H9 (cell line): ENCODE measurements around the gene ATXN3. TPM values are rescaled to one million over a fixed set of nuclear protein-coding genes. Genes with fewer than 3 reads are reported as not detected.

ENCODE experiments used
- DNase-seq: peaks from one replicate; pipeline ENCODE4 v3.0.0-alpha.2; 2017
- H2AFZ ChIP-seq: one replicate; pipeline ENCODE4 v1.6.1; 2013; ENCODE audit warnings: mild to moderate bottlenecking, low read length, control low read depth, moderate library complexity
- H2AK5ac ChIP-seq: 2 replicates; pipeline ENCODE4 v1.6.1; 2013; ENCODE audit warnings: low read length, control low read depth, mixed read lengths; ENCODE audit not compliant: insufficient read length
- H2BK120ac ChIP-seq: one replicate; pipeline ENCODE4 v1.6.1; 2013; ENCODE audit warnings: low read depth, mild to moderate bottlenecking, low read length, control low read depth, inconsistent platforms; ENCODE audit not compliant: poor library complexity, severe bottlenecking
- H2BK12ac ChIP-seq: 2 replicates; pipeline ENCODE4 v1.6.1; 2013; ENCODE audit warnings: low read length, control low read depth, mixed read lengths, low read depth; ENCODE audit not compliant: insufficient read length
- H2BK15ac ChIP-seq: 2 replicates; pipeline ENCODE4 v1.6.1; 2013; ENCODE audit warnings: low read depth, low read length, control low read depth
- H2BK20ac ChIP-seq: one replicate; pipeline ENCODE4 v1.6.1; 2013; ENCODE audit warnings: low read depth, mild to moderate bottlenecking, low read length, control low read depth, inconsistent platforms; ENCODE audit not compliant: poor library complexity, severe bottlenecking
- H2BK5ac ChIP-seq: 2 replicates; pipeline ENCODE4 v1.6.1; 2013; ENCODE audit warnings: low read length, control low read depth, mixed read lengths; ENCODE audit not compliant: insufficient read length
- H3K14ac ChIP-seq: 2 replicates; pipeline ENCODE4 v1.6.1; 2013; ENCODE audit warnings: low read length, control low read depth; ENCODE audit not compliant: insufficient read depth
- H3K18ac ChIP-seq: 2 replicates; pipeline ENCODE4 v1.6.1; 2013; ENCODE audit warnings: low read depth, mild to moderate bottlenecking, mixed read lengths, low read length, control low read depth; ENCODE audit not compliant: insufficient read length
- H3K23ac ChIP-seq: 2 replicates; pipeline ENCODE4 v1.6.1; 2013; ENCODE audit warnings: low read length, control low read depth, mixed read lengths, low read depth; ENCODE audit not compliant: insufficient read length
- H3K23me2 ChIP-seq: 2 replicates; pipeline ENCODE4 v1.6.1; 2013; ENCODE audit warnings: low read depth, mild to moderate bottlenecking, mixed read lengths, low read length, control low read depth; ENCODE audit not compliant: insufficient read length, poor library complexity, severe bottlenecking
- H3K27ac ChIP-seq: 2 replicates; pipeline ENCODE4 v1.5.1; 2013; ENCODE audit warnings: low read length, control low read depth, mixed read lengths, low read depth; ENCODE audit not compliant: insufficient read length
- H3K27me3 ChIP-seq: 2 replicates; pipeline ENCODE4 v1.6.1; 2013; ENCODE audit warnings: low read length, control low read depth, inconsistent platforms; ENCODE audit not compliant: insufficient read depth
- H3K4ac ChIP-seq: 2 replicates; pipeline ENCODE4 v1.6.1; 2013; ENCODE audit warnings: low read depth, mild to moderate bottlenecking, control low read depth, inconsistent platforms, low read length, moderate library complexity
- H3K4me1 ChIP-seq: 2 replicates; pipeline ENCODE4 v1.6.1; 2013; ENCODE audit warnings: low read length, control low read depth, inconsistent platforms; ENCODE audit not compliant: insufficient read depth
- H3K4me2 ChIP-seq: 2 replicates; pipeline ENCODE4 v1.6.1; 2013; ENCODE audit warnings: low read length, control low read depth, mixed read lengths; ENCODE audit not compliant: insufficient read length, insufficient read depth
- H3K56ac ChIP-seq: 2 replicates; pipeline ENCODE4 v1.6.1; 2013; ENCODE audit warnings: low read depth, mild to moderate bottlenecking, mixed read lengths, low read length, control low read depth; ENCODE audit not compliant: insufficient read length
- H3K79me1 ChIP-seq: 2 replicates; pipeline ENCODE4 v1.6.1; 2013; ENCODE audit warnings: low read depth, mild to moderate bottlenecking, moderate library complexity, low read length, control low read depth, inconsistent platforms; ENCODE audit not compliant: insufficient read depth, poor library complexity, severe bottlenecking
- H3K79me2 ChIP-seq: 2 replicates; pipeline ENCODE4 v1.6.1; 2013; ENCODE audit warnings: low read length, control low read depth, inconsistent platforms; ENCODE audit not compliant: insufficient read depth
- H3K9ac ChIP-seq: 2 replicates; pipeline ENCODE4 v1.6.1; 2013; ENCODE audit warnings: low read length, control low read depth, mixed read lengths; ENCODE audit not compliant: insufficient read length; ENCODE audit errors: extremely low read depth
- H3K9me3 ChIP-seq: one replicate; pipeline ENCODE4 v1.6.1; 2013; ENCODE audit warnings: low read depth, low read length, inconsistent platforms; ENCODE audit not compliant: control insufficient read depth
- H3T11ph ChIP-seq: one replicate; pipeline ENCODE4 v1.6.1; 2013; ENCODE audit warnings: mild to moderate bottlenecking, low read length, control low read depth, inconsistent platforms
- H4K20me1 ChIP-seq: one replicate; pipeline ENCODE4 v1.6.1; 2013; ENCODE audit not compliant: control insufficient read depth, insufficient read length, insufficient read depth
- H4K5ac ChIP-seq: 2 replicates; pipeline ENCODE4 v1.6.1; 2013; ENCODE audit warnings: low read depth, mild to moderate bottlenecking, mixed read lengths, low read length, control low read depth; ENCODE audit not compliant: insufficient read length
- H4K8ac ChIP-seq: replicated peaks from 2 replicates; pipeline ENCODE4 v1.6.1; 2013; ENCODE audit warnings: low read length, control low read depth, mixed read lengths, low read depth; ENCODE audit not compliant: insufficient read length
- H4K91ac ChIP-seq: 2 replicates; pipeline ENCODE4 v1.6.1; 2013; ENCODE audit warnings: low read depth, mild to moderate bottlenecking, moderate library complexity, mixed read lengths, low read length, control low read depth; ENCODE audit not compliant: insufficient read length
- H3K27ac Mint-ChIP-seq, 3 experiments: 2 replicates in 2 of 3; 3 replicates in 1 of 3; pipeline ENCODE4 v1.8.0; 2020 to 2021; ENCODE audit warnings: mixed read lengths in 3 of 3, mild to moderate bottlenecking in 1 of 3, moderate library complexity in 1 of 3
- H3K27me3 Mint-ChIP-seq: 2 replicates; pipeline ENCODE4 v1.8.0; 2021; ENCODE audit warnings: low read depth, mild to moderate bottlenecking, moderate library complexity, mixed read lengths
- H3K36me3 Mint-ChIP-seq, 3 experiments: 2 replicates in 2 of 3; 3 replicates in 1 of 3; pipeline ENCODE4 v1.8.0; 2020 to 2021; ENCODE audit warnings: low read depth in 3 of 3, mixed read lengths in 3 of 3; ENCODE audit not compliant: insufficient read depth in 1 of 3
- H3K4me1 Mint-ChIP-seq, 2 experiments: 2 replicates each; pipeline ENCODE4 v1.8.0; 2020; ENCODE audit warnings: mixed read lengths in 2 of 2
- H3K4me3 Mint-ChIP-seq, 2 experiments: 2 replicates in 1 of 2; 3 replicates in 1 of 2; pipeline ENCODE4 v1.8.0; 2020 to 2021; ENCODE audit warnings: mild to moderate bottlenecking in 2 of 2, mixed read lengths in 2 of 2, moderate library complexity in 1 of 2
- H3K9me3 Mint-ChIP-seq, 2 experiments: 2 replicates in 1 of 2; 3 replicates in 1 of 2; pipeline ENCODE4 v1.8.0; 2020; ENCODE audit warnings: mild to moderate bottlenecking in 2 of 2, mixed read lengths in 2 of 2, moderate library complexity in 1 of 2
- WGBS: extraction: QIAGEN DNeasy Blood & Tissue Kit; methylation state at CpG from one replicate; pipeline ENCODE4 v1.1.7; 2013; ENCODE audit warnings: missing lambda C conversion rate, low lambda C conversion rate, mixed read lengths; ENCODE audit not compliant: insufficient read length; ENCODE audit errors: extremely low coverage; 5-methylcytosine and 5-hydroxymethylcytosine counted together
- total RNA-seq: library from RNA; stranded (reverse); gene quantifications from 2 replicates; pipeline ENCODE4 v1.2.1, GENCODE V29; 2021
- TF ChIP-seq, protein P1 (sequence below): fragments of 200-600 bp; sonication (generic); conservative IDR thresholded peaks from 3 replicates; pipeline ENCODE4 v1.8.0; 2021; ENCODE audit warnings: antibody characterized with exemption, mild to moderate bottlenecking

The ATXN3 gene
- total RNA-seq, 1 experiment from 2014 or later = 29.7 TPM

DNA sequence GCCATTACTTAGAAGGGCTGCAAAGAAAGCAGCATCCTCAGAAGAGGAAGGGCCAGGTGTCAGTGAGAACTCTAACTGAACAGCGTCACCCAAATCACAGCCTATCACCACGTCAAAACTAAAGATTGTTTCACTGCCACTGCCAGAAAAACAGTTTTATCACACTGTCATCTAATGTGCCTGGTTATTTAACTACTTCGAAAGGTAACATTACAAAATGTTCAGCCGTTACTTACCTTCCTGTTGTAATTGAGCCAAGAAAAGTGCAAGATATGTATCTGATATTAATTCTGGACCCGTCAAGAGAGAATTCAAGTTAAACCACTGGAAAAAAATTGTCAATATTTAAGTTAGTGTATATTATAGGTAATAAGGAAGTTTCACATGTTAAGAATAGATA lies 17.9 kb downstream of the ATXN3 start:
- Histone ChIP-seq H3T11ph (no peak overlapping the region), H2BK5ac (no peak overlapping the region), H3K79me1 (no peaks in the 10 kb centered on the region), H2AFZ (no peak overlapping the region), H2BK120ac (no peak overlapping the region), H4K8ac (no peak overlapping the region), H4K91ac (no peak overlapping the region), H4K20me1 (no peaks in the 10 kb centered on the region), H3K18ac (no peak overlapping the region), H3K9me3 (no peaks in the 10 kb centered on the region), H3K4ac (no peak overlapping the region), H2AK5ac (no peak overlapping the region), H2BK15ac (no peak overlapping the region), H3K23ac (no peak overlapping the region), H3K4me1 (no peaks in the 10 kb centered on the region), H3K27ac (no peak overlapping the region), H3K9ac (no peak overlapping the region), H3K56ac (no peak overlapping the region), H3K23me2 (no peaks in the 10 kb centered on the region), H2BK20ac (no peak overlapping the region), H3K14ac (no peak overlapping the region), H3K4me2 (no peak overlapping the region), H4K5ac (no peak overlapping the region), H2BK12ac (no peak overlapping the region), H3K27me3 (no peaks in the 10 kb centered on the region), H3K79me2 (no peaks in the 10 kb centered on the region)
- Mint-ChIP-seq H3K27me3 (no peaks in the 10 kb centered on the region), H3K27ac (no peak overlapping the region; a peak in 1 of 7 replicates), H3K36me3 (peaks cover 27 to 56% (median 43%) of the 10 kb centered on the region in 3 experiments; a peak in 6 of 7 replicates), H3K4me1 (no peaks in the 10 kb centered on the region), H3K9me3 (no peaks in the 10 kb centered on the region; a peak in 1 of 5 replicates), H3K4me3 (no peak overlapping the region)
- DNase-seq = no peak
- TF ChIP-seq, protein P1, sequence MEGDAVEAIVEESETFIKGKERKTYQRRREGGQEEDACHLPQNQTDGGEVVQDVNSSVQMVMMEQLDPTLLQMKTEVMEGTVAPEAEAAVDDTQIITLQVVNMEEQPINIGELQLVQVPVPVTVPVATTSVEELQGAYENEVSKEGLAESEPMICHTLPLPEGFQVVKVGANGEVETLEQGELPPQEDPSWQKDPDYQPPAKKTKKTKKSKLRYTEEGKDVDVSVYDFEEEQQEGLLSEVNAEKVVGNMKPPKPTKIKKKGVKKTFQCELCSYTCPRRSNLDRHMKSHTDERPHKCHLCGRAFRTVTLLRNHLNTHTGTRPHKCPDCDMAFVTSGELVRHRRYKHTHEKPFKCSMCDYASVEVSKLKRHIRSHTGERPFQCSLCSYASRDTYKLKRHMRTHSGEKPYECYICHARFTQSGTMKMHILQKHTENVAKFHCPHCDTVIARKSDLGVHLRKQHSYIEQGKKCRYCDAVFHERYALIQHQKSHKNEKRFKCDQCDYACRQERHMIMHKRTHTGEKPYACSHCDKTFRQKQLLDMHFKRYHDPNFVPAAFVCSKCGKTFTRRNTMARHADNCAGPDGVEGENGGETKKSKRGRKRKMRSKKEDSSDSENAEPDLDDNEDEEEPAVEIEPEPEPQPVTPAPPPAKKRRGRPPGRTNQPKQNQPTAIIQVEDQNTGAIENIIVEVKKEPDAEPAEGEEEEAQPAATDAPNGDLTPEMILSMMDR = no peak
- WGBS = no CpG with 5 or more reads among the region's 5 CpGs
